Epithelial cell of esophagus (primary cell): ENCODE results near the gene DLG4.

Experiments used
- DNase-seq: peaks from one replicate; pipeline ENCODE4 v3.0.0; 2010; ENCODE audit warnings: low read depth
- H3K4me3 ChIP-seq: 2 replicates; pipeline ENCODE4 v1.5.1; 2011; ENCODE audit warnings: mild to moderate bottlenecking, low read length, control low read depth
- CTCF ChIP-seq: IDR thresholded peaks from 2 replicates; pipeline ENCODE4 v1.5.1; 2011; ENCODE audit warnings: low read depth, mild to moderate bottlenecking, low read length, control low read depth, inconsistent platforms; ENCODE audit not compliant: insufficient read depth; ENCODE audit errors: missing control alignments

Gene DLG4

GRCh38 chr17:7218166-7218565, 1.5 kb downstream of the DLG4 start:
- H3K4me3 ChIP-seq = peak overlapping the region; percentile 42
- TF ChIP-seq CTCF = no peak
- no peak for DNase-seq

- H3K4me3 ChIP-seq = peak overlapping the region; percentile 42
- TF ChIP-seq CTCF = no peak
- peak; percentile 58 for DNase-seq
These were observed 2.3 kb downstream of the DLG4 start for GRCh38 chr17:7217113-7217987.

- DNase-seq = no peak
- peak overlapping the region; percentile 42 for H3K4me3 ChIP-seq
- TF ChIP-seq CTCF = no peak
These were observed 3.2 kb downstream of the DLG4 start for GRCh38 chr17:7216242-7217112.

GRCh38 chr17:7215652-7216180, 3.9 kb downstream of the DLG4 start:
- DNase-seq = no peak
- TF ChIP-seq CTCF = no peak

GRCh38 chr17:7215136-7215638, 4.4 kb downstream of the DLG4 start:
- no peak for TF ChIP-seq CTCF
- DNase-seq = no peak
- no peak overlapping the region for H3K4me3 ChIP-seq

More at GRCh38 chr17:7215652-7216180, 3.9 kb downstream of the DLG4 start:
- H3K4me3 ChIP-seq = peak overlapping the region; percentile 3

GRCh38 chr17:7214300-7215135, 5.1 kb downstream of the DLG4 start:
- TF ChIP-seq CTCF = peak; percentile 74
- DNase-seq = peak; percentile 96
- peak overlapping the region; percentile 55 for H3K4me3 ChIP-seq
